Stimulated activated CD4-positive, alpha-beta T cell treated with anti-CD3 and anti-CD28 coated beads, TNF-alpha, amount 100 ng/mL, for 24 hours (primary cell): ENCODE results near the gene SLCO3A1.

Experiments used
- DNase-seq, 3 experiments: peaks; one replicate each; pipeline ENCODE4 v3.0.0-alpha.2; 2020; ENCODE audit warnings: low read depth in 3 of 3

SLCO3A1 gene

DNA sequence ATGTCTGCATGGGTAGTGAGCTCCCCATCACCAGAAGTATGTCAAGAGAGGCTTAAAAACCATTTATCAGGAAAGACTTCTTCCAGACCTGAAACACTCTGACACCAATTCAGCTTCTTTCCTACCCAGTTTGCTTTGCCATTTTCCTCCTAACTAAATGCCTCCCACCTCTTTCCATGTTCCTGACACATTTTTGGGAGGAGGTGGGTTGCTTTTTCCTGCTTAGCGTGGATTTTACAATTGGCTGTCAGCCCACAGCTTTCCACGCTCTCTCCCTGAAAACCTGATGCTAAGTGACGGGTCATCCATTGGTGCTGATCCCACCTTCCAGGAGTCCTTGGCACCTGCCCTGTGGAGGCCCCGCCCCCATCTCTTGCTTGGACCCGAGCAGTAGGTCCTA is 275.3 kb downstream of the SLCO3A1 start:
- no peak for DNase-seq

DNA sequence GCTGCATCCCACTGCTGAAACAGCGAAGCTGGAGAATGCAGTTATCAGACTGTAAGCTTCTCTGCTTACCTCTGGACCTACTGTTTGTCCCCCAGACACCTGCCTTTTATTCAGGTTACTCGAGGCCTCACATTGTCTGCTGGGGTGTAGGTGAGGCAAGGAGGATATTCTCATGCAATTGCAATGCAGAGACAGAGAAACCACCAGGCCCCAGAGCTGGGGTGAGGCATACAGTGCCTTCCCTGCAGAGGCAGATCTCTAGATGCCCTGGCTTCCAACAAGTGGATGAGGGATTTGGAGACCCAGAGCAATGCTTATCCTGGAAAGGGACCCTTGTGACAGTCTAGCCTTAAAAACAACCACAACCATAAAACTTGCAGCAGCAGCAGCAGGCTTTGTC is 276.7 kb downstream of the SLCO3A1 start:
- no peak for DNase-seq

DNA sequence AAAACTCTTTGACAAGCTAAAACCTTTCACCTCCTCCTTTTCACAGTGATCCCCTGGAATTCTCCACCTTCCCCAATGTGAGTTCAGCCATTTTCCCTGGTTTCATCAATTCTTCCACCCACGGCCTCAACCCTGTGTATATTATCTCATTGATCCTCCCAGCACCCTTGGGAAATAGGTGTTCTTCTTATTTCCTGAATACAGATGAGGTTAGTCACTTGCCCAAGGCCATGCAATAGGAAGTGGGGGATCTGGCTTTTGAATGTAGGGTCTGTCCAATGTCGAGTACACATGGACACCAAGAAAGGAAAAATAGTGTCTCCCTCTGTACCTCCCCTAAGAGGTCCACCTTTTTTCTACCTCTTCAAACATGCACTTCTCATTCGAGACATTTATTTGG is 277.4 kb downstream of the SLCO3A1 start:
- no peak for DNase-seq

DNA sequence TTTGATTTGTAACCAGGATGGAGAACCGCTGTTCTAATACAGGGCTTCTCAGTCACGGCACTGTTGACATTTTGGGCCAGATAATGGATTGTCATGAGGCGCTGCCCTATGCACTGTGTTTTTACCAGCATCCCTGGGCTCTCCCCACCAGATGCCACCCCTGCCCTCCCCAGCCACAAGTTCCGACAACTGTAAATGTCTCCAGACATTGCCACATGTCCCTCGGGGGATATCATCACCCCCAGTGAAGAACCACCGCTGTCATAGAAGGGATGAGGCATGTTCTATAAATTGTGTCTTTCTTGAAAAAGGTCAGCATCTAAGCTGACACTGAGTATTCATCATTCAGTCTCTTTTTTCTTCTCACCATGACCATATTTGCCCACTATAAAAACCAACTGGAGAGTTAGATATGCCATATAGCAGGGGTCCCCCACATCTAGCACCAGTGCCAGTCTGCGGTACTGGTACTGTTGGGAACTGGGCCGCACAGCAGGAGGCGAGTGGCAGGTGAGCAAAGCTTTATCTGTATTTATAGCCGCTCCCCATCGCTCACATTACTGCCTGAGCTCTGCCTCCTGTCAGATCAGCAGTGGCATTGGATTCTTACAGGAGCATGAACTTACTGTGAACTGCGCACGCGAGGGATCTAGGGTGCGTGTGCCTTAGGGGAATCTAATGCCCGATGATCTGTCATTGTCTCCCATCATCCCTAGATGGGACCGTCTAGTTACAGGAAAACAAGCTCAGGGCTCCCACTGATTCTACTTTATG is 279.7 kb downstream of the SLCO3A1 start:
- DNase-seq: no peak

DNA sequence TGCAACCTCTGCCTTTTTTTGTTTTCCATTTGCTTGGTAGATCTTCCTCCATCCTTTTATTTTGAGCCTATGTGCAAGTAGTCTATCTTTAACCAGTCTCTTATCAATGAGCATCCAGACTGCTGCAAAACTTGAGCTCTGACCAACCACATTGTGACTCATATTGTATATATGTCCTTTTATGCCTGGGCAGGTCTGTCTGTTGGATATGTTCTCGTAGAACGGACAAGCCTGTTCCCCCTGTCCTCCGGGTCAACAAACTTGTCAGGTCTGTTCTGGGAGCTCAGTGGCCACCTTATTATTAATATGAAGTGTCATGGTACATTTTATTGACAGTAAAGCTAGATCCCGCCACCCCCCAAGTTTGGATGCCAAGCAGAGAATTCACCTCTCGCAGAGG is 287.3 kb downstream of the SLCO3A1 start:
- DNase-seq: no peak

DNA sequence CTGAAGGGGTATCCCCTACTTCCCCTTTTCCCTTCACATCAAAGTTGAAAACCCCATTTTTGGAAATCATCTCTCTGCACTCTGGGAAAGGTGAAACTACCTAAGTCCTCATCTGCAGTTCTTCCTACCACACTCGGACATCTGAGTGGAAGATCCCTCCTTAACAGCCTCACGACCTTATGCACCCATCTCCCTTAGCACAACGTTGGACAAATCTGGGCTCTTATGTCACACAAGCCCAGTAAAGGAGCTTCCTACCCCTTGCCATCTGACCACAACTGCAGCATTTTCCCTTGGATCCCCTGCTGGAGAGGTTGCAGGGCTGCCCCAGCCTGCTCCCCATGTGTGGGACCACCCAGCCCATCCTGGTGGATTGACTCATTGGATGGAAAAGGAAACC is 288.1 kb downstream of the SLCO3A1 start:
- no peak for DNase-seq

DNA sequence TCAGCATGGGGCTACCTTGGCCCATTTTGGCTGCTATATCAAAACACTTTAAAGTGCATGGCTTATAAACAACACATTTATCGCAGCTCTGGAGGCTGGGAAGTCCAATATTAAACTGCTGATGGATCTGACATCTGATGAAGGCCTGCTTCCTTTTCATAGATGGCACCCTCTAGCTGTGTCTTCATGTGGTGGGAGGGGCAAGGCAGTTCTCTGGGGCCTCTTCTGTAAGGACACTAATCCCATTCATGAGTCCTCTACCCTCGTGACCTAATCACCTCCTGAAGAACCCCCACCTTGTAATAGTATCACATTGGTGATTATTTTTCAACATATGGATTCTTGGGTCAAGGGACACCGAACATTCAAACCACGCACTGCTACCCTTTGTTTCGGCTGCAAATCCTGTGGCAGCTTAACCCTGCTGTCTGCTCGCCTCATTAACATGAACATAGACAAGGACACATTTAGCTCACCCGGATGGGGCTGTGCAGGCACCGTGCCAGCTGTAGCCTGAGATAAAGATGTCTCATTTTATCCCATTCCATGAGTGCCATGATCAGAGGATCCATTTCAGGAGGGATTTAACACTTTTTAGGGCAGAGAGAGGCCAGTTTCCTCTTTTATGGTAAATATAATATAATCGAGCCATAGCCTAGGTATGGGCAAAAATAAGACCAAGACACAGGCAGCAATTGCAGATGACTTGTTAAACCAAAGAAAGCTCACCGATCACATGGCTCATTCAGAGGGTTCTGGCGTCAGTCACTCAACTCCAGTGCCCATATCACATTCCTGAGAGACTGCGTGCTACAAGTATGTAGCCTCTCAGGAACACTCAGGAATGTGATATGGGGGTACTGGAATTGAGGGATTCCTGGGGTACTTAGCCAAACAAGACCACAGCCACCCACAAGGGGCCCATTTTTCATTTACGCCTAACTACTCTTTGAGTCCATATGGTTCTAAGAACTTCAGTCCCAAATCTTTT is 289.0 kb downstream of the SLCO3A1 start:
- no peak for DNase-seq

DNA sequence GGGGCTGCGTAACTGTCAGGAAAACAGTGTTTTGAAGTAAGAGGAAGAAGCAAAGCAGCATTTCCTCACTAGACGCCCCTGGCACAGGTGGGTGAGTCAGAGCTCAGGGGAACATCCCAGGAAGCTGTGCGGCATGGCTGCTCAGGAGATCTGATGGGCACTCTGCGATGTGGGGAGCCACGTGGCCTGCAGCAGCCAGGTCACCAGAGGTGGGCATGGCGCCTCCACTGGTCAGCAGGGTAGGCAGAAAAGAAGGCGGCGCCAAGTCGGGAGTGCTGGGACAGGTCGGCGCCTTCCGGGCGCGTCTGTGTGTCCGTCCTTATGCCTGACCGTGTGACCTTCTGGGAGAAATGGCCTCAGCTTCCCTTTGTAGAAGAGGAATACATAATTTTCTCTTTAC is 290.3 kb downstream of the SLCO3A1 start:
- no peak for DNase-seq

DNA sequence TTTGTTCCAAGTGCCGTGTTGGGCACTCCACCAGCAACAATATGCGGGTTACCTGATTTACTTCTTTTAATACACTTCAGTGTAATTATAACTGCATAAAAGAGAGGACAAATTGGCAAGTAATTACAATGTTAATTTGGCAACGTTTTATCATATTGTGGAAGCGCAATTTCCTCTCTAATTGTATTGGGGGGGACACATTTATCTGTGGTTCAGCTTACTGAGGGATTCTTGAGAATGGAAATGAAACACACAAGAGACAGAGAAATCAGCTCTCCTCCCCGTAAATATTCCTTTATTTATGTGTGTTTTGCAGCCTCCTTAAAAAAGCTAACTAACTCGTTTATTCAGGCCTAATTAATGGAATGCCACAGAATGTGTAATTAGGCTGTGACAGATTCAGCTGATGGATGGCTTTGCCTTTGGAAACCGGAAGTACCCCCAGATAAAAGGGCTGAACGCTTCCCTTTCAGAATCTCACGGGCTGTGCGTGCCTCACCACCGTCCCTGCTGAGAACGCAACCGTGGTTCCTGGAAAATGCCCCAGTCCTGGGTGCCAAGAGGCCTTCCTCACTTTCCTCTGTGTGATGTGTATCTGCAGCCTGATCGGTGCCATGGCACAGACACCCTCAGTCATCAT is 293.1 kb downstream of the SLCO3A1 start:
- no peak for DNase-seq

DNA sequence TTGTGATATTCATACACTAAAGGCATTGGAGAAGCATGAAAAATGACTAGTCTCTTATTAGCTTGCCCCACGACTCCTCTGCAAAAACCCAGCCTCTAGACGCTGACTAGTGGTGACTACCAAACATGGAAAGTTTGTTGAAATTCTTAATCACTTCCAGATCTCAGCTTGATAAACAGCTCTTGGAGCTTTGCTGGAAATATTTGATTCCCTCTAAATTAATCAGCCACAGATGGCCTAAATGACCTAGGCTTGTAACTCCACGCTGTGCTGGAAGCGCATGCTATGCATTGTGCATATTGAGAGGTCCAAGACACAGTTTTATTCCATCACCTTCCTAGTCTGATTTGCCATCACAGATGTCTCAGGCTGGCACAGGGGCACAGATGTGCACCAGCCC is 295.5 kb downstream of the SLCO3A1 start:
- DNase-seq: no peak

DNA sequence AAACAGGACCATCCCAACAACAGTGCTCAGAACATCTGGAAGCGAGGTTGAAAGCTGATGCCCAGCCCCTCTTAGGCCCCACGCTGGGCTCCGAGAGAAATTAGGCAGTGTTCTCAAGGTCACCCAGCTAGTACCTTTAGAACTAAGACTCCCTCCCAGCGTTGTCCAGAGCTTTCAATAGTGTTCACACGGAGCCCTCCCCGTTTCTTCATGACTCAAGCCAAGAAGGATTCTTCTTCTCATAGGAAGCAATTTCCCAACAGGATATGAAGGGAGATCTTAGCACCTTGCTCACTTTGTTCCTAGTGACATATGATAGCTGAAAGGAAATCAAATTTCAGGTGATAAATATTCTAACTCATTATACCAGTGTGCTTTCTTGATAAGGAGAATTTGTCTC is 296.0 kb downstream of the SLCO3A1 start:
- DNase-seq: no peak

DNA sequence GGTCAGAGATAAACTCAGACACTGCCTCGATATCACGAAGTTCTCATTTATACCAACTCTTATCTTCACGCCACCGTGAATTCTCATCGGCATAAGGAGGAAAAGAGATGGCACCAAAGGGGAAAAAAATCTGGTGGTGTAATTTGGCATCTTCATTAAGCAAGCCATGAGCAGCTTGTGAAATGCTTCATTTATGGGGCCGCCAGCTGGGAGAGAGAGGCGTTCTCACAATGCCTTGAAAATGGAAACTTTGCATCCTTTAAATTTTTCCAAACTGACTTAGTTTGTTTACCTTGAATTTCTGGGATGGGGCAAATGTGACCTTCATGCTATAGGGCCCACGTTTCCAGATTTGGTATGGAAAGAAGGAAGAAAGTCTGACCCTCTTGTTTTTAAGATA is 297.7 kb downstream of the SLCO3A1 start:
- no peak for DNase-seq

DNA sequence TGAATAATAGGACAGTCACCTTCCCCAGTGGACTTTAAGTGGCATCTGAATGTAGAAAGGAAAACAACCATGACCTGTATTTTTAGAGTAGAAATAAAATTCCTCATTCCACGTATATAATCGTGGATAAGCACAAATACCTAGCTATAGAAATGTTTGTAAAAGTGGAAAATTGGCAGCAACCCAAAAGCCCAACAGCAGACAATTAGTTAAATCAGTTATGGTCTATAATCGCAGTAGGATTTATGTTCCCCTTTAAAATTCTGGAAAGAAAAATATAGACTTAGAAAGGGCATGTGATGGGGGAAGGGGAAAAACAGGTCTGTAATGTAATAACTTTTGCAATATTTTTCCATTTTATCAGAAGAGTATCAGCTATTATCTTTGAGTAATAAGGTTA is 298.2 kb downstream of the SLCO3A1 start:
- DNase-seq: no peak

DNA sequence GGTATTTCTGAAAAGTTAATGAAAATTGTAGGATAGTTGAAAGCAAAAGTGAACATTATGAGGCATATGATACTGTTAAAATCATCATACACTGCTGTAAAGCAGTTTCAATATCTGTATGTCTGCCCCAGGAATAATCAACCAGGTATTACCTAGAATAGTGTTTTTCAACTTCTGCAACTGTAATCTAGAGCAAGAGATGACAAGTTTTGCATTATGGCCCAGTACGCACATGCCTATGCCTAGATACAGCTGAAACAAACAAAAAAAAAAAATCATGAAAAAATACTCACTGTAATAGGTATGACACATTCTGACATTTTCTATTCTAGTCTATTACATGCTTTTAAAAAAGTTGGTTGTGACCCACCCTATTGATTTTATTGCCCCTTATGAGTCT is 299.5 kb downstream of the SLCO3A1 start:
- no peak for DNase-seq

DNA sequence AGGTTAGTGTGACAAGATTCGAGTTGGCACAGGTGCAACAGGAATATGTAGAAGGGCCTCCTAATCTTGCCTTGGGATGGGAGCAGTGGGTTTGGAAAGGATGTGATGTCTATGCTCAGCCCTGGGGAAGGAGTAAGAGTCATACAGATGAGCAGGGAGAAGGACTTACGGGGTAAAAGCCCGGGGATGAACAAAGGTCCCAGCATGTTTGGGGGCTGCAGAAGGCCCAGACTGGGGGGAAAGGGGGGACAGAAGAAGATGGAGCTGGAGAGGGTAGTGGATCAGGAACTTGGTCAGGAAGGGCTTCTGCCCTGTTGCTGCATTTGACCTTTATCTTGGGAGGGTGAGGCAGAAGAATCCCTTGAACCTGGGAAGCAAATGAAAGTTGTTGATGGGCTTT is 300.1 kb downstream of the SLCO3A1 start:
- no peak for DNase-seq

DNA sequence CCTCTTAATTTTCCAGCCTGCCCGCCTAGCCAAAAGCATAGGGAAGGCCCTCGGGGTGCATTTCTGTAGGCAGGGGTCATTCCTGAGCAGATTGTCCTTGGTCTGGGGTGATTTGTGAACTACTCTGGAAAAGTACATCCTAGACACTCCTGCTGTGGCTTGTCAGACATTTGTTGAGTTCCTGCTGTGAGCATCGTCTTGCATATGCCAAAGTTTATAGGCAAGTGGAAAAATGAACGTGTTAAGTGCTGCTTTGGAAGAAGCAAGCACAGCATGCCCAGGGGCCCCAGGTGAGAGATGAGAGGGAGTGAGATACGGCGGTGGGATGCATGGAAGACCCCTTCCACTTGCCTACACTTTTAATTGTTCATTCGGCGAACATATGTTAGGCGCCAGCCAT is 302.4 kb downstream of the SLCO3A1 start:
- DNase-seq: no peak

DNA sequence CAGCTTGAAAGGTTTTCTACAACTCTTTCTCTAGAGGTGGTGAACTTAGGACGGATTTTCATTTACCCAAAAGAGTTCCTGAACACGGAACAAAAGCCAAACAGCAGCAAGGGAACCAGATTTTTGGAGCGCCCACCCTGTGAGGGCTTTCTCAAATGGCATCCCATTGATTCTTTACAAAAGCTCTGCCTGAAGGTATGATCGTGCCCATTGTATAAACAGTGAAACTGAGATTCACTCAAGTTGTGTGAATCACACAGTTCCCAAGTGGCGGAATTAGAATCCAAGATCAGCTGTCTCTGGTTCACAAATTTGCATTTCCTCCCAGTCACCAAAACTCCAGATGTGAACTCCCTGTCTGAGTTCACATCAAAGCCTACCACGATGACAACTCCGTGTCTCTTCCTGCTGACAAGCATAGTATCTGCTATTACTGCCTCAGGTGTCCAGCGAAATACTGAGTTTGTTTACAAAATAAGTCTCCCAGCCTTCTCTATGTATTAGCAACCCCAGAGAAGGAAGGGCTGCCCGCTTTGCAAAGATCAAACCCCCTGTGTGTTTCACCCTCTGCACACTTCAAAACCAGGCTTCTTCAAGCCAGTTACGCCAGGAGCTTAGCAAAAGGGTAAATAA is 304.3 kb downstream of the SLCO3A1 start:
- DNase-seq: no peak

DNA sequence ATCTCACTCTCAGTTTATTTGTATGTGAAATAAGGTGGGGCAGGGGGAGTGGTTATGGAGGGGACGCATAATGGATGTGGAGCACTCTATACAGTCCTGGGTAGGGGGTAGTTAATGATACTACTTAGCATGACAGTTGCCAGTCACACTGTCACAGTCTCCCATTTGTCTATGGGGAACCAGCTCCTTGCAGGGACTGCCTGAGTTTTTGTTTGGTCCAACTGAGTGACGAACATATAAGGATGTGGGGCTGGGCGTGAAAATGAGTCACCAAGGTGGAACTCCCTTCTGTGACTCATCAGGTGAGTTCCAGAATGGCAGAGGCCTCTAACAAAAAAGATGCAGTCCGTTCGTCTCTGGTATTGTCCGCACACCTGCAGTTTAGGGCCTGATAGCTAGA is 304.9 kb downstream of the SLCO3A1 start:
- DNase-seq: peak in 2 of 3 experiments; percentile 9 to 42

DNA sequence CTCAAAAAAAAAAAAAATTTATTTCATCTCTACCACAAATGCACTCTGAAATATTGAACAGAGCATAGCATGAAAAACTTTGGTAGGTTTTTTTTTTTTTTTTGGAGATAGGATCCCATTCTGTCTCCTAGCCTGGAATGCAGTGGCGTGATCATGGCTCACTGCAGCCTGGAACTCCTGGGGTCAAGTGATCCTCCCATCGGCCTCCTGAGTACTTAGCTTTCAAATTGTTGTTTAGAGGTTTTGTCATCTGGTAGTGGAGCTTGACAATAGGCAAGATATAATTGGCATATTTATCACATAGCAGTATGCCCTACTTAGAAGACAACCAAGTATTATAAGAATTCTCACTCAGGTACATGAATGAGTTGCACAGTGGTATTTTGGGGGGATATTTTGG is 306.0 kb downstream of the SLCO3A1 start:
- DNase-seq: no peak

DNA sequence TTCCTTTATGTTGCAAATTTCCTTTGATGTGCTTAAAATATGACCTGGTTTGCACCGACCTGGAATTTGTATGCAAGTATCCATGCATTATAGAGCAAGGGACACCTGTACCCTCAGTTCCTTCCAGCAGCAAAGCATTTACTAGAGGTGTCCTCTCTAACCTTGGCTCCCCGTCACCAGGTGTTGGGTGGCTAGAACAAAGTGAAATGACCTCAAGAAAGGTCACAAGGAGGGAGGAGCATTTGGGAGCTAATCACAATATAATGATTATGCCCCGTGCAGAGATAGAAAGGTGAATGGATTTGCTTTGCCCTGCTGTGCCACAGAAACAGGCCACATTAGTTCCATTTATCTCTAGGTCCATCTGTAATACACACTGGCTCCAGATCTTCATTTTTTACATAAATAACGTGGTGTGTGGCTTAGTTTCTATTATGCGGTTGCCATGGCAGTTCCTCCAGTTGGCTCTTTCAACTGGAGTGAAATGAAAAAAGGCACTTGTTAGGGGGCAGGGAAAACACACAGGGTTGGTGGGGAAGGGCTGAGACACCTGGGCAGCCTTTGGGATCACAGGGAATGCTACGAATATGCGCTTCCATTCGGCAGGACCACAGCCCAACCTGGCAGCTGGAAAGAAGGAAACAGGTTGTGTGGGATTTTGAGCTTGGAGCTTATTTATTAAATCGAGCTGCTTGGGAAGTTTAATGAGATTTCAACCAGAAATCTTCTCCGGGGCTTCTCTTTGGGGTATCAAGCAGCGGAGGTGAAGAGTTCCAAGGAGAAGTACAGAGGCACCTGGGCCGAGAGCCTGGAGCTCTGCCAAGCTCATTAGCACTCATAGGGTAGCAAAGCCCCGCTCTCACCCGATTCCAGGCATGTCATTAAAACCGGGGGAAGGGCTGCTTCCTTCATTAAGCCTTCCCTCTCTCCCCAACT is 306.7 kb downstream of the SLCO3A1 start:
- no peak for DNase-seq
